WTC11 (cell line): ENCODE measurements around the gene SUSD4. TPM values are rescaled to one million over a fixed set of nuclear protein-coding genes. Genes with fewer than 3 reads are reported as not detected.

Experiments used
- ATAC-seq: fragments of 200-7000 bp; cut with Tn5 transposase; 2 replicates; pipeline ENCODE4 v1.10.0; 2021; ENCODE audit warnings: mild to moderate bottlenecking, moderate library complexity
- CTCF ChIA-PET: fragments of 300-600 bp; sonication (Branson Sonifier 250); formaldehyde crosslinking; loops from one replicate; lab custom pipeline; 2021; ENCODE audit warnings: antibody characterized with exemption; lab: Charles Lee
- POLR2A ChIA-PET: fragments of 350-600 bp; sonication (Branson Sonifier 250); formaldehyde crosslinking; loops from one replicate; lab custom pipeline; 2021; ENCODE audit warnings: antibody characterized with exemption; lab: Charles Lee
- DNase-seq: peaks from one replicate; pipeline ENCODE4 v3.0.0; 2021; ENCODE audit warnings: low spot score
- H3K27ac Mint-ChIP-seq: 2 replicates; pipeline ENCODE4 v1.8.0; 2021; ENCODE audit warnings: mixed read lengths
- H3K27me3 Mint-ChIP-seq: 2 replicates; pipeline ENCODE4 v1.8.0; 2021; ENCODE audit warnings: low read depth, mild to moderate bottlenecking, moderate library complexity, mixed read lengths
- H3K36me3 Mint-ChIP-seq: 2 replicates; pipeline ENCODE4 v1.8.0; 2021; ENCODE audit warnings: mixed read lengths
- H3K4me1 Mint-ChIP-seq: 2 replicates; pipeline ENCODE4 v1.8.0; 2022; ENCODE audit warnings: mixed read lengths
- H3K4me3 Mint-ChIP-seq: 2 replicates; pipeline ENCODE4 v1.8.0; 2021; ENCODE audit warnings: mild to moderate bottlenecking, moderate library complexity, mixed read lengths
- H3K9me3 Mint-ChIP-seq: 2 replicates; pipeline ENCODE4 v1.8.0; 2021; ENCODE audit warnings: mixed read lengths
- FOXK1 ChIP-seq: sonication (generic); formaldehyde crosslinking; IDR thresholded peaks from 2 replicates; pipeline ENCODE4 v1.8.0; 2022; ENCODE audit warnings: mild to moderate bottlenecking, moderate library complexity, missing genetic modification reagents
- JUN ChIP-seq: sonication (generic); formaldehyde crosslinking; IDR thresholded peaks from 2 replicates; pipeline ENCODE4 v1.8.0; 2023; ENCODE audit warnings: mild to moderate bottlenecking, missing genetic modification reagents
- NFATC4 ChIP-seq: fragments of 250-450 bp; sonication (Bioruptor Pico); IDR thresholded peaks from 2 replicates; pipeline ENCODE4 v1.9.0; 2021; ENCODE audit warnings: mild to moderate bottlenecking
- NFE2L1 ChIP-seq: sonication (generic); formaldehyde crosslinking; IDR thresholded peaks from 2 replicates; pipeline ENCODE4 v1.8.1; 2023; ENCODE audit warnings: missing genetic modification reagents
- NR3C1 ChIP-seq: sonication (generic); formaldehyde crosslinking; conservative IDR thresholded peaks from 2 replicates; pipeline ENCODE4 v1.8.1; 2023; ENCODE audit warnings: low read depth, mild to moderate bottlenecking, missing genetic modification reagents
- OVOL2 ChIP-seq: fragments of 250-450 bp; sonication (Bioruptor Pico); IDR thresholded peaks from 2 replicates; pipeline ENCODE4 v1.9.0; 2021; ENCODE audit warnings: mild to moderate bottlenecking, borderline replicate concordance
- RORB ChIP-seq: fragments of 250-450 bp; sonication (Bioruptor Pico); IDR thresholded peaks from 2 replicates; pipeline ENCODE4 v1.9.0; 2021; ENCODE audit warnings: mild to moderate bottlenecking
- TCF7 ChIP-seq: sonication (generic); formaldehyde crosslinking; IDR thresholded peaks from 2 replicates; pipeline ENCODE4 v1.8.0; 2022; ENCODE audit warnings: mild to moderate bottlenecking, low read depth, missing genetic modification reagents, moderate library complexity
- ZNF121 ChIP-seq: sonication (generic); formaldehyde crosslinking; IDR thresholded peaks from 2 replicates; pipeline ENCODE4 v1.8.0; 2023; ENCODE audit warnings: missing genetic modification reagents
- ZNF671 ChIP-seq: fragments of 250-450 bp; sonication (Bioruptor Pico); IDR thresholded peaks from 2 replicates; pipeline ENCODE4 v1.8.0; 2021; ENCODE audit warnings: mild to moderate bottlenecking
- total RNA-seq: library from RNA; stranded (reverse); gene quantifications from 3 replicates; pipeline ENCODE4 v1.2.3, GENCODE V29; 2021
- TF ChIP-seq, protein P1 (sequence below): sonication (generic); formaldehyde crosslinking; IDR thresholded peaks from 2 replicates; pipeline ENCODE4 v1.8.1; 2022; ENCODE audit warnings: low read depth, missing genetic modification reagents, borderline replicate concordance
- TF ChIP-seq, protein P2 (sequence below): sonication (generic); formaldehyde crosslinking; IDR thresholded peaks from 2 replicates; pipeline ENCODE4 v1.8.1; 2022; ENCODE audit warnings: low read depth, mild to moderate bottlenecking, moderate library complexity, missing genetic modification reagents, borderline replicate concordance
- TF ChIP-seq, protein P3 (sequence below): sonication (generic); formaldehyde crosslinking; IDR thresholded peaks from 2 replicates; pipeline ENCODE4 v1.8.1; 2023; ENCODE audit warnings: mild to moderate bottlenecking, missing genetic modification reagents
- TF ChIP-seq, protein P4 (sequence below): sonication (generic); formaldehyde crosslinking; IDR thresholded peaks from 2 replicates; pipeline ENCODE4 v1.8.1; 2022; ENCODE audit warnings: mild to moderate bottlenecking, moderate library complexity, missing genetic modification reagents
- TF ChIP-seq, protein P5 (sequence below): fragments of 250-450 bp; sonication (Bioruptor Pico); conservative IDR thresholded peaks from 2 replicates; pipeline ENCODE4 v1.9.0; 2021; ENCODE audit warnings: mild to moderate bottlenecking
- TF ChIP-seq, protein P6 (sequence below): sonication (generic); formaldehyde crosslinking; IDR thresholded peaks from 2 replicates; pipeline ENCODE4 v1.8.0; 2022; ENCODE audit warnings: mild to moderate bottlenecking, missing genetic modification reagents
- TF ChIP-seq, protein P7 (sequence below): fragments of 200-600 bp; IDR thresholded peaks from 2 replicates; pipeline ENCODE4 v1.8.0; 2022; ENCODE audit warnings: antibody characterized with exemption
- TF ChIP-seq, protein P8 (sequence below): sonication (generic); formaldehyde crosslinking; IDR thresholded peaks from 2 replicates; pipeline ENCODE4 v1.8.1; 2023; ENCODE audit warnings: mild to moderate bottlenecking, missing genetic modification reagents, moderate library complexity

Gene SUSD4
- total RNA-seq, 1 experiment from 2014 or later, result 1.8 TPM

DNA sequence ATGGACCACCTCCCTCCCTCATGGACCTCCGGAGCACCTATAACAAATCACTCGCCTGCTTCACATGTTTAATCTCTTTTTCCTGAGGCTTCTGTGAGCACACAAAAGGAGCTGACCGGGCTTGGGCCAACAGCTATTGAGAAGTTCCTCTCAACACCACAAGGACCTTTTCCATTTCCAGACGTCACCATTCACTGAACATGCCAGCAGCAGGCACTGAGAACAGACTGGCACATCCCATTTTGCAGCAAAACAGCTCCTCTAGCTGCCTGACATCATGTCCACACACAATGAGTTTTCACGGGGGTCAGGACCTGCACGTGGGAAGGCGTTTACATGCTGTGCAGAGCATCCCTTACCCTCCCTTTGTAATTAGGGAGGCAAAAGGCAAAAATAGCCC is 11.0 kb downstream of the SUSD4 start:
- Mint-ChIP-seq H3K27me3 (no peaks in the 10 kb centered on the region), H3K4me1 (peaks cover 7% of the 10 kb centered on the region; the same call in 1 of the 2 replicates), H3K36me3 (no peaks in the 10 kb centered on the region), H3K27ac (no peak overlapping the region), H3K9me3 (no peaks in the 10 kb centered on the region), H3K4me3 (no peak overlapping the region)
- TF ChIP-seq NR3C1 (CRISPR knock-in tag) (no peak), NFE2L1 (CRISPR knock-in tag) (no peak), ZNF671 (CRISPR knock-in tag) (no peak), ZNF121 (CRISPR knock-in tag) (no peak), FOXK1 (CRISPR knock-in tag) (no peak)
- TF ChIP-seq, protein P1, sequence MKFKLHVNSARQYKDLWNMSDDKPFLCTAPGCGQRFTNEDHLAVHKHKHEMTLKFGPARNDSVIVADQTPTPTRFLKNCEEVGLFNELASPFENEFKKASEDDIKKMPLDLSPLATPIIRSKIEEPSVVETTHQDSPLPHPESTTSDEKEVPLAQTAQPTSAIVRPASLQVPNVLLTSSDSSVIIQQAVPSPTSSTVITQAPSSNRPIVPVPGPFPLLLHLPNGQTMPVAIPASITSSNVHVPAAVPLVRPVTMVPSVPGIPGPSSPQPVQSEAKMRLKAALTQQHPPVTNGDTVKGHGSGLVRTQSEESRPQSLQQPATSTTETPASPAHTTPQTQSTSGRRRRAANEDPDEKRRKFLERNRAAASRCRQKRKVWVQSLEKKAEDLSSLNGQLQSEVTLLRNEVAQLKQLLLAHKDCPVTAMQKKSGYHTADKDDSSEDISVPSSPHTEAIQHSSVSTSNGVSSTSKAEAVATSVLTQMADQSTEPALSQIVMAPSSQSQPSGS (CRISPR knock-in tag), result no peak
- TF ChIP-seq, protein P2, sequence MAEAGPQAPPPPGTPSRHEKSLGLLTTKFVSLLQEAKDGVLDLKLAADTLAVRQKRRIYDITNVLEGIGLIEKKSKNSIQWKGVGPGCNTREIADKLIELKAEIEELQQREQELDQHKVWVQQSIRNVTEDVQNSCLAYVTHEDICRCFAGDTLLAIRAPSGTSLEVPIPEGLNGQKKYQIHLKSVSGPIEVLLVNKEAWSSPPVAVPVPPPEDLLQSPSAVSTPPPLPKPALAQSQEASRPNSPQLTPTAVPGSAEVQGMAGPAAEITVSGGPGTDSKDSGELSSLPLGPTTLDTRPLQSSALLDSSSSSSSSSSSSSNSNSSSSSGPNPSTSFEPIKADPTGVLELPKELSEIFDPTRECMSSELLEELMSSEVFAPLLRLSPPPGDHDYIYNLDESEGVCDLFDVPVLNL, result no peak
- TF ChIP-seq, protein P3, sequence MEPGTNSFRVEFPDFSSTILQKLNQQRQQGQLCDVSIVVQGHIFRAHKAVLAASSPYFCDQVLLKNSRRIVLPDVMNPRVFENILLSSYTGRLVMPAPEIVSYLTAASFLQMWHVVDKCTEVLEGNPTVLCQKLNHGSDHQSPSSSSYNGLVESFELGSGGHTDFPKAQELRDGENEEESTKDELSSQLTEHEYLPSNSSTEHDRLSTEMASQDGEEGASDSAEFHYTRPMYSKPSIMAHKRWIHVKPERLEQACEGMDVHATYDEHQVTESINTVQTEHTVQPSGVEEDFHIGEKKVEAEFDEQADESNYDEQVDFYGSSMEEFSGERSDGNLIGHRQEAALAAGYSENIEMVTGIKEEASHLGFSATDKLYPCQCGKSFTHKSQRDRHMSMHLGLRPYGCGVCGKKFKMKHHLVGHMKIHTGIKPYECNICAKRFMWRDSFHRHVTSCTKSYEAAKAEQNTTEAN (CRISPR knock-in tag), result no peak
- TF ChIP-seq, protein P4, sequence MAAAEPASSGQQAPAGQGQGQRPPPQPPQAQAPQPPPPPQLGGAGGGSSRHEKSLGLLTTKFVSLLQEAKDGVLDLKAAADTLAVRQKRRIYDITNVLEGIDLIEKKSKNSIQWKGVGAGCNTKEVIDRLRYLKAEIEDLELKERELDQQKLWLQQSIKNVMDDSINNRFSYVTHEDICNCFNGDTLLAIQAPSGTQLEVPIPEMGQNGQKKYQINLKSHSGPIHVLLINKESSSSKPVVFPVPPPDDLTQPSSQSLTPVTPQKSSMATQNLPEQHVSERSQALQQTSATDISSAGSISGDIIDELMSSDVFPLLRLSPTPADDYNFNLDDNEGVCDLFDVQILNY (CRISPR knock-in tag), result no peak
- TF ChIP-seq, protein P5, sequence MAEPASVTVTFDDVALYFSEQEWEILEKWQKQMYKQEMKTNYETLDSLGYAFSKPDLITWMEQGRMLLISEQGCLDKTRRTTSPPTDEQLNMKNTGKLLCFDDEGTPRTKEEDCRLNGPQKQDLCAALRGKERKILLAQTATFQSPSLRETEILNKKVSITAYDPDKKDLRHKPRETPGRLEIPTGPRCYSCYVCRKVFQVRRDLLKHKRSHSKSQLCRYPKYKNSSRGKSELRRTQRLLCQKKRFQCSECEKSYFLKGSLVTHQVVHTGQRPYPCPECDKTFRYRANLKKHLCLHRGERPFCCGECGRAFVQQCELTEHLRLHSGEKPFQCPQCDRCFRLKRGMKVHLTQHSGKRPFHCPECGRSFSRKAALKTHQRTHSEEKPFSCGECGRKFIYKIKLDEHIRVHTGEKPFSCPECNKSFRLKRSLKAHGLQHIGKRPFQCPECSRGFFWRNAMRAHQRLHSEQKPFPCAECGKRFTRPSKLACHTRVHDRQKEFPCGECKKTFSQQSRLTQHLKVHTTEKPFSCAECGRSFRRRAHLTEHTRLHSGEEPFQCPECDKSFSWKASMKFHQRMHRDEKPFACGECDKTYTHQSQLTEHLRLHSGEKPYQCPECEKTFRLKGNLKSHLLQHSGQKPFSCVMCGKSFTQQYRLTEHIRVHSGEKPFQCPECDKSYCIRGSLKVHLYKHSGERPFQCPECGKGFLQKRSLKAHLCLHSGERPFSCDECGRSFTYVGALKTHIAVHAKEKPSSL (CRISPR knock-in tag), result no peak
- ChIA-PET CTCF (no interaction called here), POLR2A (interaction anchor here (1.1 kb wide), 1 partner anchor 11 kb away, joined by 3 read pairs; the partner anchor contains the start of gene SUSD4)
- ATAC-seq (no peak), DNase-seq (no peak)

DNA sequence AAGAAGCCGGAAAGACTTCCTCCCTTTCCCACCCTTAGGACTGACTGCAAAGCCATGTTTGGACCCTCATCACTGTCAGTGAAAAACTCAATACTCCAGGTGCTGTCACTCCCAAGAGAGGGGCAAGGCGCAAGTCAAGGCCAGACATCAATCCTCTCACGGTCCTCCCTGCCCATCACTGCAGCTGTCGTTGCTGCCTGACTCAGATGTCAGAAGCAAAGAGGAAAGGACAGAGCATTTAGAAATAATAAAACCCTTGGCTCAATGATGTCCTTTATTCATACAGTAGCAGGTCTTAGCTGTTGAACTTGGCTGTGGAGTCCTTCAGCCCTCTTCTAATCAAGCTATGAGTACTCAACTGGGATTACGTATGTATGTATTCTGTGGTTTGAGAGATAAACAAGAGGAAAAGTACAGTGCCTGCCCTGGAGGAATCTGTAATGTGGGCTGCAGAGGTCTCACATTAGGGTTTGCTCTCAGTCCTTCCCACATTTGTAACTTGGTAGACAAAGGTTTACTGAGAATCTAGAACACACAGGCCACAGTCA is 13.5 kb downstream of the SUSD4 start:
- Mint-ChIP-seq H3K27ac (no peak overlapping the region), H3K9me3 (no peaks in the 10 kb centered on the region), H3K27me3 (no peaks in the 10 kb centered on the region), H3K36me3 (no peaks in the 10 kb centered on the region), H3K4me1 (peaks cover 7% of the 10 kb centered on the region; the same call in 1 of the 2 replicates), H3K4me3 (no peak overlapping the region)
- POLR2A ChIA-PET, result no interaction called here
- no peak for ATAC-seq
- CTCF ChIA-PET, result interaction anchor here (1.6 to 2.2 kb wide), 2 partner anchors 217 to 334 kb away, joined by 5 to 8 read pairs; no protein-coding TSS in a partner anchor
- DNase-seq, result no peak
- TF ChIP-seq, protein P6, sequence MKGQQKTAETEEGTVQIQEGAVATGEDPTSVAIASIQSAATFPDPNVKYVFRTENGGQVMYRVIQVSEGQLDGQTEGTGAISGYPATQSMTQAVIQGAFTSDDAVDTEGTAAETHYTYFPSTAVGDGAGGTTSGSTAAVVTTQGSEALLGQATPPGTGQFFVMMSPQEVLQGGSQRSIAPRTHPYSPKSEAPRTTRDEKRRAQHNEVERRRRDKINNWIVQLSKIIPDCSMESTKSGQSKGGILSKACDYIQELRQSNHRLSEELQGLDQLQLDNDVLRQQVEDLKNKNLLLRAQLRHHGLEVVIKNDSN (CRISPR knock-in tag), result no peak
- TF ChIP-seq NFATC4 (CRISPR knock-in tag) (no peak), TCF7 (CRISPR knock-in tag) (no peak), RORB (CRISPR knock-in tag) (no peak), JUN (CRISPR knock-in tag) (no peak), ZNF121 (CRISPR knock-in tag) (no peak), OVOL2 (CRISPR knock-in tag) (no peak), ZNF671 (CRISPR knock-in tag) (no peak)
- TF ChIP-seq, protein P7, sequence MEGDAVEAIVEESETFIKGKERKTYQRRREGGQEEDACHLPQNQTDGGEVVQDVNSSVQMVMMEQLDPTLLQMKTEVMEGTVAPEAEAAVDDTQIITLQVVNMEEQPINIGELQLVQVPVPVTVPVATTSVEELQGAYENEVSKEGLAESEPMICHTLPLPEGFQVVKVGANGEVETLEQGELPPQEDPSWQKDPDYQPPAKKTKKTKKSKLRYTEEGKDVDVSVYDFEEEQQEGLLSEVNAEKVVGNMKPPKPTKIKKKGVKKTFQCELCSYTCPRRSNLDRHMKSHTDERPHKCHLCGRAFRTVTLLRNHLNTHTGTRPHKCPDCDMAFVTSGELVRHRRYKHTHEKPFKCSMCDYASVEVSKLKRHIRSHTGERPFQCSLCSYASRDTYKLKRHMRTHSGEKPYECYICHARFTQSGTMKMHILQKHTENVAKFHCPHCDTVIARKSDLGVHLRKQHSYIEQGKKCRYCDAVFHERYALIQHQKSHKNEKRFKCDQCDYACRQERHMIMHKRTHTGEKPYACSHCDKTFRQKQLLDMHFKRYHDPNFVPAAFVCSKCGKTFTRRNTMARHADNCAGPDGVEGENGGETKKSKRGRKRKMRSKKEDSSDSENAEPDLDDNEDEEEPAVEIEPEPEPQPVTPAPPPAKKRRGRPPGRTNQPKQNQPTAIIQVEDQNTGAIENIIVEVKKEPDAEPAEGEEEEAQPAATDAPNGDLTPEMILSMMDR, result no peak
- TF ChIP-seq, protein P8, sequence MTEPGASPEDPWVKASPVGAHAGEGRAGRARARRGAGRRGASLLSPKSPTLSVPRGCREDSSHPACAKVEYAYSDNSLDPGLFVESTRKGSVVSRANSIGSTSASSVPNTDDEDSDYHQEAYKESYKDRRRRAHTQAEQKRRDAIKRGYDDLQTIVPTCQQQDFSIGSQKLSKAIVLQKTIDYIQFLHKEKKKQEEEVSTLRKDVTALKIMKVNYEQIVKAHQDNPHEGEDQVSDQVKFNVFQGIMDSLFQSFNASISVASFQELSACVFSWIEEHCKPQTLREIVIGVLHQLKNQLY (CRISPR knock-in tag), result no peak
- TF ChIP-seq, protein P3 (CRISPR knock-in tag), result no peak
